Measurements from ENCODE around the gene NCLN. TPM values are rescaled to one million over a fixed set of nuclear protein-coding genes. Genes with fewer than 3 reads are reported as not detected.

Gene NCLN
- total RNA-seq, 1 donor from 2014 or later = 54.6 TPM

GRCh38 chr19:3159565-3159964, 26.2 kb upstream of the NCLN start:
- no peak for TF ChIP-seq CTCF (IDR thresholded peaks at IDR 0.05; ENCODE audit: unreplicated experiment)
- DNase-seq (ENCODE audit: low spot score, unreplicated experiment) = no peak
- peaks cover 2% of the 10 kb centered on the region for H3K27me3 Mint-ChIP-seq
- H3K27ac Mint-ChIP-seq = no peak overlapping the region
- no peaks in the 10 kb centered on the region for H3K36me3 Mint-ChIP-seq (ENCODE audit: insufficient read depth)
- peaks cover 1% of the 10 kb centered on the region for H3K4me1 Mint-ChIP-seq (ENCODE audit: low read depth)
- H3K4me3 Mint-ChIP-seq (ENCODE audit: low read depth) = no peak overlapping the region
- no peaks in the 10 kb centered on the region for H3K9me3 Mint-ChIP-seq (ENCODE audit: low read depth)

GRCh38 chr19:3160219-3160618, 25.5 kb upstream of the NCLN start:
- H3K36me3 Mint-ChIP-seq (ENCODE audit: insufficient read depth) = no peaks in the 10 kb centered on the region
- no peak for TF ChIP-seq CTCF (IDR thresholded peaks at IDR 0.05; ENCODE audit: unreplicated experiment)
- no peak overlapping the region for H3K27ac Mint-ChIP-seq
- no peak overlapping the region for H3K4me3 Mint-ChIP-seq (ENCODE audit: low read depth)
- no peak for DNase-seq (ENCODE audit: low spot score, unreplicated experiment)
- no peaks in the 10 kb centered on the region for H3K9me3 Mint-ChIP-seq (ENCODE audit: low read depth)
- peaks cover 2% of the 10 kb centered on the region for H3K27me3 Mint-ChIP-seq
- peaks cover 1% of the 10 kb centered on the region for H3K4me1 Mint-ChIP-seq (ENCODE audit: low read depth)

GRCh38 chr19:3161453-3161852, 24.3 kb upstream of the NCLN start:
- H3K9me3 Mint-ChIP-seq (ENCODE audit: low read depth) = no peaks in the 10 kb centered on the region

GRCh38 chr19:3162418-3163229, 23.1 kb upstream of the NCLN start:
- no peaks in the 10 kb centered on the region for H3K9me3 Mint-ChIP-seq (ENCODE audit: low read depth)
- H3K4me3 Mint-ChIP-seq (ENCODE audit: low read depth) = no peak overlapping the region
- peak overlapping the region; percentile 69 for H3K27ac Mint-ChIP-seq
- no peak for TF ChIP-seq CTCF (IDR thresholded peaks at IDR 0.05; ENCODE audit: unreplicated experiment)
- peaks cover 1% of the 10 kb centered on the region for H3K4me1 Mint-ChIP-seq (ENCODE audit: low read depth)
- DNase-seq (ENCODE audit: low spot score, unreplicated experiment) = no peak
- peaks cover 8% of the 10 kb centered on the region for H3K27me3 Mint-ChIP-seq
- no peaks in the 10 kb centered on the region for H3K36me3 Mint-ChIP-seq (ENCODE audit: insufficient read depth)

More at GRCh38 chr19:3161453-3161852, 24.3 kb upstream of the NCLN start:
- peaks cover 8% of the 10 kb centered on the region for H3K27me3 Mint-ChIP-seq
- DNase-seq (ENCODE audit: low spot score, unreplicated experiment) = no peak
- H3K36me3 Mint-ChIP-seq (ENCODE audit: insufficient read depth) = no peaks in the 10 kb centered on the region
- peaks cover 1% of the 10 kb centered on the region for H3K4me1 Mint-ChIP-seq (ENCODE audit: low read depth)
- no peak overlapping the region for H3K27ac Mint-ChIP-seq
- TF ChIP-seq CTCF (IDR thresholded peaks at IDR 0.05; ENCODE audit: unreplicated experiment) = no peak
- H3K4me3 Mint-ChIP-seq (ENCODE audit: low read depth) = no peak overlapping the region

GRCh38 chr19:3163230-3163886, 22.4 kb upstream of the NCLN start:
- TF ChIP-seq CTCF (IDR thresholded peaks at IDR 0.05; ENCODE audit: unreplicated experiment) = peak; percentile 95

More at GRCh38 chr19:3163230-3163886, 22.4 kb upstream of the NCLN start:
- H3K4me1 Mint-ChIP-seq (ENCODE audit: low read depth) = peaks cover 1% of the 10 kb centered on the region
- H3K36me3 Mint-ChIP-seq (ENCODE audit: insufficient read depth) = no peaks in the 10 kb centered on the region
- peak overlapping the region; percentile 69 for H3K27ac Mint-ChIP-seq
- H3K4me3 Mint-ChIP-seq (ENCODE audit: low read depth) = peak overlapping the region; percentile 56
- no peaks in the 10 kb centered on the region for H3K9me3 Mint-ChIP-seq (ENCODE audit: low read depth)
- DNase-seq (ENCODE audit: low spot score, unreplicated experiment) = peak; percentile 65
- H3K27me3 Mint-ChIP-seq = peaks cover 8% of the 10 kb centered on the region

Measured in progenitor cell of endocrine pancreas (in vitro differentiated cells).